Common myeloid progenitor, CD34-positive (primary cell): Measurements from ENCODE around the gene AASDHPPT.

Source experiments
- CTCF ChIA-PET: fragments of 350-600 bp; sonication (Branson Sonifier 250); formaldehyde crosslinking; loops from one replicate; lab custom pipeline; 2021; ENCODE audit warnings: antibody characterized with exemption; lab: Charles Lee
- POLR2A ChIA-PET: fragments of 350-600 bp; sonication (Branson Sonifier 250); formaldehyde crosslinking; loops from one replicate; lab custom pipeline; 2021; ENCODE audit warnings: antibody characterized with exemption; lab: Charles Lee
- DNase-seq, 3 donors: peaks; one replicate each; pipeline versions ENCODE4 v3.0.0 to v3.0.0-alpha.2; 2013
- H3K27ac ChIP-seq, 2 experiments: 1 replicate in 1 of 2; 2 replicates in 1 of 2; pipeline ENCODE4 v1.7.0; 2013; ENCODE audit warnings: inconsistent platforms in 2 of 2, low read length in 2 of 2, mild to moderate bottlenecking in 2 of 2, low read depth in 1 of 2, moderate library complexity in 1 of 2; ENCODE audit not compliant: severe bottlenecking in 2 of 2, insufficient read depth in 1 of 2, poor library complexity in 1 of 2
- H3K27me3 ChIP-seq, 5 experiments: replicated peaks in 2 of 5; 1 replicate in 3 of 5; 2 replicates in 2 of 5; pipeline versions ENCODE4 v1.6.1 to v1.7.0; 2013; ENCODE audit warnings: low read length in 4 of 5, mild to moderate bottlenecking in 2 of 5, moderate library complexity in 2 of 5, inconsistent platforms in 1 of 5; ENCODE audit not compliant: insufficient read depth in 5 of 5, control insufficient read depth in 4 of 5
- H3K36me3 ChIP-seq, 4 experiments: 1 replicate in 2 of 4; 2 replicates in 2 of 4; pipeline versions ENCODE4 v1.6.1 to v1.7.0; 2013; ENCODE audit warnings: low read length in 3 of 4, control low read depth in 1 of 4, mild to moderate bottlenecking in 1 of 4; ENCODE audit not compliant: control insufficient read depth in 4 of 4, insufficient read depth in 4 of 4
- H3K4me1 ChIP-seq, 4 experiments: 1 replicate in 3 of 4; 2 replicates in 1 of 4; pipeline versions ENCODE4 v1.6.1 to v1.7.1; 2013; ENCODE audit warnings: low read length in 3 of 4, mild to moderate bottlenecking in 3 of 4, control low read depth in 1 of 4, inconsistent platforms in 1 of 4, moderate library complexity in 1 of 4; ENCODE audit not compliant: control insufficient read depth in 4 of 4, insufficient read depth in 4 of 4; ENCODE audit errors: control extremely low read depth in 1 of 4
- H3K4me3 ChIP-seq, 7 experiments: 1 replicate in 4 of 7; 2 replicates in 3 of 7; pipeline versions ENCODE4 v1.5.1 to v1.7.0; 2013; ENCODE audit warnings: mild to moderate bottlenecking in 7 of 7, low read length in 6 of 7, moderate library complexity in 6 of 7, inconsistent platforms in 2 of 7, low read depth in 2 of 7, control low read depth in 1 of 7; ENCODE audit not compliant: insufficient read depth in 4 of 7, control insufficient read depth in 1 of 7; ENCODE audit errors: extremely low read depth in 1 of 7
- H3K9me3 ChIP-seq, 5 experiments: 1 replicate in 4 of 5; 2 replicates in 1 of 5; pipeline versions ENCODE4 v1.6.1 to v1.7.1; 2013; ENCODE audit warnings: low read length in 4 of 5, mild to moderate bottlenecking in 2 of 5, inconsistent platforms in 1 of 5, low read depth in 1 of 5, moderate library complexity in 1 of 5; ENCODE audit not compliant: control insufficient read depth in 4 of 5, insufficient read depth in 2 of 5; ENCODE audit errors: control extremely low read depth in 1 of 5
- WGBS: methylation state at CpG from one replicate; pipeline ENCODE4 v1.1.5; 2013; ENCODE audit not compliant: insufficient coverage; 5-methylcytosine and 5-hydroxymethylcytosine counted together

AASDHPPT gene

DNA sequence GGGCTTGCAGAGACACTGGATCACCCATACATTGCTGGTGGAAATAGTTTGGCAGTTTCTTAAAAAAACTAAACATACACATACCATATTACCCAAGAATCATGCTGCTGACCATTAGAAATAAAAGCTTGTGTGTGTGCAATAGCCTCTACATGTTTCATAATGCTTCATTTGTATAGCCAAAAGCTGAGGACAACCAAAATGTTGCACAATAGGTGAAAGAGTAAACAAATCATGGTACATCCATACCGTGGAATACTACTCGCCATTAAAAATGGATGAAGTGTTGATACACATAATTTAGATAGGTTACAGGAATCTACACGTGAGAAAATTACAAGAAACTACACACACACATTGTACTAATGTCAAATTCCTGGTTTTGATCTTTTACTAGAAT lies 6.9 kb upstream of the AASDHPPT start:
- ChIA-PET CTCF (no interaction called here), POLR2A (no interaction called here)
- Histone ChIP-seq H3K36me3 (no peaks in the 10 kb centered on the region), H3K4me1 (peaks cover 0 to 3% (median under 1%) of the 10 kb centered on the region in 4 experiments), H3K27ac (no peak overlapping the region), H3K27me3 (no peaks in the 10 kb centered on the region), H3K4me3 (no peak overlapping the region), H3K9me3 (peaks cover 0 to 6% (median 0%) of the 10 kb centered on the region in 5 experiments)
- DNase-seq, result no peak
- no CpG with 5 or more reads among the region's 3 CpGs for WGBS

DNA sequence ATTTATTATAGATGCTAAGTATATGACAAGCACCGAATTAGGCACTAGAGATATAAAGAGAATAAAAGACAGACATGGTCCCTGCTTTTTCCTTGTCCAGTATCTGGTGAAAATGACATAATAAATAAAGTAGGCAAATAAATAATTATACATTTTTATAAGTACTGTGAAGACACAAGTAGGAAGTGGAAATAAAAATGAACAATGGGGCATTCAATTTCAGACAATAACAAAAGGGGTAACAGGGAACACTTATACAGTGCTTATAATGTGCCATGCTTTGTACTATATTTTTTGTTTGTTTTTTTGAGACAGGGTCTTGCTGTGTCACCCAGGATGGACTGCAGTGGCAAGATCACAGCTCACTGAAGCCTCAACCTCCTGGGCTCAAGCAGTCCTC lies 4.7 kb upstream of the AASDHPPT start:
- no peak for DNase-seq
- H3K4me3 ChIP-seq, result no peak overlapping the region
- H3K27me3 ChIP-seq, result no peaks in the 10 kb centered on the region
- whole genome bisulfite sequencing, result no CpG with 5 or more reads among the region's 1 CpG
- POLR2A ChIA-PET, result no interaction called here
- no peaks in the 10 kb centered on the region for H3K36me3 ChIP-seq
- CTCF ChIA-PET, result interaction anchor here (0.6 kb wide), 1 partner anchor 63 kb away, joined by 3 read pairs; no protein-coding TSS in a partner anchor
- peaks cover 0 to 11% (median 9%) of the 10 kb centered on the region in 4 experiments for H3K4me1 ChIP-seq
- H3K9me3 ChIP-seq, result peaks cover 0 to 6% (median 0%) of the 10 kb centered on the region in 5 experiments
- no peak overlapping the region for H3K27ac ChIP-seq

DNA sequence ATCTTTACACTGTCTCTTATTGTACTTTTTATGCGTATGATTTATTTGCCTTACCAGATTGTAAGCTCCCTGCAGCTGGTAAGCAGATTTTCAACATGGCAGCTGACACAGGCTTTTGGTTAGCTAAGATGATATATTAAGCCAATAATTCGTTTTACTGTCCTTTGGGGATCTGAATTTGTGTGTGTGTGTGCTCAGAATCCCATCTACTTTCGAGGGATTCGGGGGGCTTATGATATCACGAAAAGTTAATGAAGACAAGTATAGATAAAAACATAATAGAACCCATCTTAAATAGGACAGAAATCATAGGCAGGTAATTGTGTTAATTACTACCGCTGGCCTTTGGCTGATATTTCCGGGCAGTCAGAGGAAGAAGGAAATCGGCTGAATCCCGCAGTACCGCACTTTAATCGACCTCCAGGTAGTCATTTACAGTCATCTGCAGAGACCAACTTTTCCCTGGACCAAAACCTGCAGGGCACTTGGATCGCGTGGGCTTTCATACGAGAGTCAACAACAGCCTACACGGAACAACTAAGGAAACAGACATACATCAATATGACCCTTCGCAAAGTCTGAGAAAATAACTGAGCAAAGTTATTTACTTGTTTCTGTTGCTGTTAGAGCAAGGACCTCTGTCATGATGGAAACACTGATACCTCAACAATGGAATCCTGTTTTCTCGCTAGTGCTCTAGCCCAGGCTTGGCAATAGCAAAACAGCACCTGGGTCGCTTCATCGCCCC lies 1.1 kb upstream of the AASDHPPT start:
- Histone ChIP-seq H3K4me3 (peak overlapping the region; percentile 78 to 99 (median 92)), H3K4me1 (peaks cover 7 to 34% (median 22%) of the 10 kb centered on the region in 4 experiments), H3K27ac (peak overlapping the region; percentile 46 to 81), H3K27me3 (no peaks in the 10 kb centered on the region), H3K36me3 (peaks cover 8 to 19% (median 16%) of the 10 kb centered on the region in 4 experiments), H3K9me3 (no peaks in the 10 kb centered on the region)
- ChIA-PET CTCF (interaction anchor here (1.6 to 2.9 kb wide), 3 partner anchors 11 to 54 kb away, joined by 3 to 14 read pairs (median 4); partner anchors contain the start of gene MSANTD4), POLR2A (interaction anchor here (0.6 kb wide), 1 partner anchor 248 kb away, joined by 7 read pairs; no protein-coding TSS in a partner anchor)
- DNase-seq, result peak in 2 of 3 donors; percentile 15 to 26
- 0% methylated on average over 9 of the region's 19 CpGs for WGBS

DNA sequence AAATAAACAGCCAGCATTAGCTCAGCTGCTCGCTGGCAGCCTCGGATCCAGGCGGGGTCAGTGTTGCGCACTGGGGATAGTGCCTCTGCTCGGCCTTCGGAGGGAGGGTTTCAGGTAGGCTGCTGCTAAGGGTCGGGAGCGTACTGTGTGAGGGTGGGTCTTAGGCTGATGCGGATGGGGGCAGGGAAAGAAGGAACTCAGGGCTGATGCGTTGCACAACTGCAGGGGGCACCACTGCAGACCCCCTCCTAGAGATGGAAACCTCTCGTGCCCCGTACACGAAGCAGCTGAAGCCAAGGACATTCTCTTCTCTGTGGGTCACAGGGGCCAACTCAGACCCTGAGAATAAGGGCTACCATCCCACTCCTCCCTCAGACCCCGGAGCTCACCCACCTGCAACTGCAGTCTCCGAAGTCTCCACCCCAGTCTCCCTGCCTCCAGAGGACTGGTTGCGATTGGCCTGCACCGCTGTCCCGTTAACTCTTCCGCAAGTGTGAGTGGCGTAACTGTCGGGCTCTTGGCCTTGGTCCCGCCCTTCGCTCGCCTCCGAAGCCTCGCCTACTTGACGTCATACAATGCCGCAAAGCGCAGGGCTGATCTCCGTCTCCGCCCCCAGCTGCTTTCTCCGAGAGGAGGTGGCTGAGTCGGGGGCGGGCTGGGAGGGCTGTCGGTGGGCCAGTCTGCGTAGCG lies 398 bp upstream of the AASDHPPT start, which contains the start of gene KBTBD3:
Gene KBTBD3, minus strand, starts transcription at position 429 of the 690 bp plus-strand sequence. CDS start 18,250 bp downstream, outside the sequence.
- Histone ChIP-seq H3K4me3 (peak within 1 kb of the TSS; percentile 86 to 99 (median 96)), H3K27ac (peak within 1 kb of the TSS; percentile 96 to 98), H3K4me1 (peaks cover 7 to 39% (median 22%) of the 10 kb centered on the region in 4 experiments), H3K9me3 (no peaks in the 10 kb centered on the region), H3K27me3 (no peaks in the 10 kb centered on the region), H3K36me3 (peaks cover 8 to 22% (median 18%) of the 10 kb centered on the region in 4 experiments)
- ChIA-PET CTCF (interaction anchor here (1.6 to 2.9 kb wide), 3 partner anchors 10 to 54 kb away, joined by 3 to 14 read pairs (median 4); partner anchors contain the start of gene MSANTD4), POLR2A (interaction anchor here (0.6 kb wide), 1 partner anchor 247 kb away, joined by 7 read pairs; no protein-coding TSS in a partner anchor)
- WGBS, result 0% methylated on average over 29 of the region's 37 CpGs
- peak; percentile 100 for DNase-seq

DNA sequence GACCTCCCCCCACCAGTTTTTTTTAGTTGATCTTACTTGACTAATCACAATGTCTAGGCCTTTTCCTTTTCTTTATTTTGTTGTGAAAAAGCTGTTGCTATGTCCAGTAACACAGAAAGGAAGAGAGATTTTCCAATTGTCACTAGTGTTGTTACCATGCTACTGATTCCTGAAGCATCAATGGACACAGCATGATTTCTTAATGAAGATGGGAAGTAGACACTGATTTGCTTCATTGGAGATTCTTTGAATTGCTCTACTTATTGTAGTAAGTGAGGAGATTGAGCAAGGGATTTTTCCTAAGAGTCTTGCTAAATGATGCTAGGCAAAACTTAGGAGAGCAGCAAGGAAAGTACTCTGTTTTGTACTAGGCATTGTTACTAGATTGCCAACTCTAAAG lies 4.6 kb downstream of the AASDHPPT start:
- H3K36me3 ChIP-seq, result peaks cover 11 to 47% (median 34%) of the 10 kb centered on the region in 4 experiments
- POLR2A ChIA-PET, result no interaction called here

DNA sequence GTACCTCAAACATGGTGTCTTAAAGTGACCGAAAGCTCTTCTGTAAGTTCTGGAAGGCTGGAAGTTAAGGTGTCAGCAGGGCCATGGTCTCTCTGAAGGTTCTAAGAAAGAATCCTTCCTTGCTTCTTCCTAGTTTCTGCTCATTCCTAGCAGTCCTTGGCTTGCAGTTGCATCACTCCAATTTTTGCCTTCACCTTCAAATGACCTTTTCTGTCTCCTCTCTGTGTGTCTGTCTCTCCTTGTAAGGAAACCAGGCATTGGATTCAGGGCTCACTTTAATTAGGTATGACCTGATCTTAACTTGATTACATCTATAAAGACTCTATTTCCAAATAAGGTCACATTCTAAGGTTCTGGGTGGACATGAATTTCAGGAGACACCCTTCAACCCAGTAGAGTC lies 8.7 kb downstream of the AASDHPPT start:
- no peak for DNase-seq
- Histone ChIP-seq H3K9me3 (no peaks in the 10 kb centered on the region), H3K36me3 (peaks cover 5 to 40% (median 22%) of the 10 kb centered on the region in 4 experiments), H3K27me3 (no peaks in the 10 kb centered on the region), H3K4me1 (peaks cover 0 to 23% (median 3%) of the 10 kb centered on the region in 4 experiments), H3K27ac (peak overlapping the region in 1 of 2 experiments; percentile 32), H3K4me3 (no peak overlapping the region)
- POLR2A ChIA-PET, result no interaction called here
- CTCF ChIA-PET, result interaction anchor here (0.6 to 1.8 kb wide), 3 partner anchors 10 to 48 kb away, joined by 3 to 4 read pairs (median 3); no protein-coding TSS in a partner anchor
- 88% methylated on average over 1 of the region's 1 CpG for WGBS

More for the DNA sequence above, 4.6 kb downstream of the AASDHPPT start:
- peaks cover 7 to 39% (median 13%) of the 10 kb centered on the region in 4 experiments for H3K4me1 ChIP-seq
- H3K27me3 ChIP-seq, result no peaks in the 10 kb centered on the region
- H3K9me3 ChIP-seq, result no peaks in the 10 kb centered on the region
- H3K27ac ChIP-seq, result no peak overlapping the region
- DNase-seq, result no peak
- no peak overlapping the region for H3K4me3 ChIP-seq
- CTCF ChIA-PET, result no interaction called here
